Measurements from ENCODE around the gene TK1.

GRCh38 chr17:78164748-78165607 lies 21.9 kb downstream of the TK1 start:
- TF ChIP-seq CTCF (IDR thresholded peaks at IDR 0.05) (no peak), POLR2A (IDR thresholded peaks at IDR 0.05) (no peak)
